K562 (cell line): Measurements from ENCODE around the gene CXCL6. TPM values are rescaled to one million over a fixed set of nuclear protein-coding genes. Genes with fewer than 3 reads are reported as not detected.

Experiments used
- ATAC-seq: fragments of 200-7000 bp; cut with Tn5 transposase; 3 replicates; pipeline ENCODE4 v1.9.1; 2020; ENCODE audit warnings: moderate library complexity
- BruUV-seq: library from RNA; stranded (reverse); fragments of 400-500 nt; replicated peaks from 2 replicates; lab custom pipeline; 2021; lab: Mats Ljungman, UMichigan
- CTCF ChIA-PET: fragments of 300-600 bp; formaldehyde crosslinking; extraction: SDS; loops from one replicate; lab custom pipeline; 2021; ENCODE audit warnings: low intra/inter-chr PET ratio; lab: Yijun Ruan, JAX
- POLR2A ChIA-PET: fragments of 300-600, 350-650 bp; sonication (Branson Sonifier 250); formaldehyde crosslinking; extraction: SDS; loops from one replicate; lab custom pipeline; 2021; ENCODE audit warnings: antibody characterized with exemption, inconsistent platforms; lab: Yijun Ruan, JAX
- DNase-seq, 4 experiments: peaks; one replicate each; pipeline versions ENCODE4 v3.0.0 to v3.0.0-alpha.2; 2011 to 2018; ENCODE audit warnings: low spot score in 3 of 4, mixed read lengths in 3 of 4; ENCODE audit errors: extremely low read depth in 1 of 4
- FAIRE-seq: peaks from 2 replicates; lab custom pipeline; 2011; peaks lifted over from hg19 to GRCh38; lab: Jason Lieb, UNC
- H2AFZ ChIP-seq: 2 replicates; pipeline ENCODE4 v1.6.0; 2011; ENCODE audit warnings: low read depth, low read length, control low read depth, inconsistent platforms
- H3K27ac ChIP-seq: fragments of 200-600 bp; 3 replicates; pipeline ENCODE4 v1.8.0; 2011; ENCODE audit warnings: low read depth, mild to moderate bottlenecking, control low read depth, inconsistent platforms, low read length, moderate library complexity, mixed read lengths; ENCODE audit errors: extremely low read depth
- H3K27me3 ChIP-seq, 2 experiments: fragments of 300-600 bp in 1 of 2; 2 replicates in 1 of 2; 3 replicates in 1 of 2; pipeline versions ENCODE4 v1.6.0 to v1.8.0; 2011; ENCODE audit warnings: inconsistent platforms in 2 of 2, low read length in 2 of 2, mild to moderate bottlenecking in 1 of 2, mixed read lengths in 1 of 2, moderate library complexity in 1 of 2; ENCODE audit not compliant: control insufficient read depth in 2 of 2, insufficient read depth in 2 of 2
- H3K36me3 ChIP-seq: fragments of 300-600 bp; 3 replicates; pipeline ENCODE4 v1.8.0; 2011; ENCODE audit warnings: mild to moderate bottlenecking, low read length, inconsistent platforms; ENCODE audit not compliant: control insufficient read depth, insufficient read depth
- H3K4me1 ChIP-seq, 2 experiments: fragments of 200-600 bp in 1 of 2; replicated peaks in 1 of 2; 2 replicates in 1 of 2; 3 replicates in 1 of 2; pipeline versions ENCODE4 v1.5.1 to v1.8.0; 2011; ENCODE audit warnings: inconsistent platforms in 2 of 2, low read length in 2 of 2, mild to moderate bottlenecking in 1 of 2, mixed read lengths in 1 of 2, moderate library complexity in 1 of 2; ENCODE audit not compliant: control insufficient read depth in 2 of 2, insufficient read depth in 2 of 2
- H3K4me2 ChIP-seq: 2 replicates; pipeline ENCODE4 v1.6.1; 2011; ENCODE audit warnings: low read length, control low read depth, inconsistent platforms, mixed read lengths; ENCODE audit not compliant: insufficient read depth
- H3K4me3 ChIP-seq: fragments of 200-600 bp; sonication (generic), shearing (Covaris generic); 2 replicates; pipeline ENCODE4 v1.5.1; 2016; ENCODE audit warnings: control low read depth, inconsistent platforms
- H3K79me2 ChIP-seq: fragments of 200-600 bp; 3 replicates; pipeline ENCODE4 v1.8.0; 2011; ENCODE audit warnings: low read length, inconsistent platforms; ENCODE audit not compliant: control insufficient read depth, insufficient read depth
- H3K9ac ChIP-seq, 2 experiments: 2 replicates each; pipeline versions ENCODE4 v1.6.0 to v1.6.1; 2011; ENCODE audit warnings: low read depth in 2 of 2, low read length in 2 of 2, control low read depth in 1 of 2, inconsistent platforms in 1 of 2, mild to moderate bottlenecking in 1 of 2, mixed read lengths in 1 of 2; ENCODE audit not compliant: insufficient read depth in 1 of 2
- H3K9me1 ChIP-seq: one replicate; pipeline ENCODE4 v1.6.0; 2011; ENCODE audit warnings: inconsistent platforms, mild to moderate bottlenecking, low read length, moderate library complexity; ENCODE audit not compliant: control insufficient read depth, insufficient read depth
- H3K9me3 ChIP-seq: replicated peaks from 2 replicates; pipeline ENCODE4 v1.5.1; 2011; ENCODE audit warnings: low read depth, low read length, inconsistent platforms; ENCODE audit not compliant: control insufficient read depth, insufficient read depth
- H4K20me1 ChIP-seq: replicated peaks from 2 replicates; pipeline ENCODE4 v1.6.1; 2011; ENCODE audit warnings: low read length, inconsistent platforms, mixed read lengths; ENCODE audit not compliant: control insufficient read depth, insufficient read depth
- ATF2 ChIP-seq: sonication (generic); formaldehyde crosslinking; IDR thresholded peaks from 2 replicates; pipeline ENCODE4 v1.8.1; 2022; ENCODE audit warnings: missing genetic modification reagents
- ATF3 ChIP-seq, 2 experiments: fragments of 450-650 bp in 1 of 2; sonication (generic) in 1 of 2; formaldehyde crosslinking in 1 of 2; IDR thresholded peaks in 1 of 2; conservative IDR thresholded peaks in 1 of 2; 2 replicates each; pipeline versions ENCODE4 v1.6.1 to v1.8.1; 2016 to 2023; ENCODE audit warnings: mild to moderate bottlenecking in 2 of 2, moderate library complexity in 2 of 2, inconsistent platforms in 1 of 2, missing genetic modification reagents in 1 of 2
- C11orf30 ChIP-seq: fragments of 450-650 bp; IDR thresholded peaks from 2 replicates; pipeline ENCODE4 v1.6.1; 2016; ENCODE audit warnings: low read depth, mild to moderate bottlenecking
- FOXO4 ChIP-seq: fragments of 450-650 bp; formaldehyde crosslinking; IDR thresholded peaks from 2 replicates; pipeline ENCODE4 v1.4.0; 2020; ENCODE audit warnings: mild to moderate bottlenecking, moderate library complexity
- MAFF ChIP-seq: IDR thresholded peaks from 2 replicates; pipeline ENCODE4 v1.6.1; 2012; ENCODE audit warnings: low read length, improper control_type of control experiment
- PHF21A ChIP-seq: fragments of 450-650 bp; IDR thresholded peaks from 2 replicates; pipeline ENCODE4 v1.6.1; 2017; ENCODE audit warnings: low read depth, borderline replicate concordance
- XRCC5 ChIP-seq: fragments of 200-400 bp; formaldehyde crosslinking; IDR thresholded peaks from 2 replicates; pipeline ENCODE4 v1.6.1; 2017; ENCODE audit warnings: low read depth, mild to moderate bottlenecking, low read length
- ZNF316 ChIP-seq: fragments of 450-650 bp; IDR thresholded peaks from 2 replicates; pipeline ENCODE4 v1.6.1; 2016
- WGBS: fragments of 100-300 bp; shearing (Covaris generic); methylation state at CpG from one replicate; pipeline ENCODE4 v1.1.6; 2016; ENCODE audit warnings: low coverage, mixed read lengths; ENCODE audit not compliant: insufficient coverage; ENCODE audit errors: missing lambda C conversion rate; 5-methylcytosine and 5-hydroxymethylcytosine counted together
- in situ Hi-C: fragments of 300-500 bp; cut with MboI; formaldehyde crosslinking; loops from 4 replicates; pipeline ENCODE4 v1.15.0; 2018; ENCODE audit warnings: inconsistent platforms, mixed read lengths
- intact Hi-C: fragments of 100-400 bp; cut with micrococcal nuclease; formaldehyde crosslinking; loops from 2 replicates; pipeline ENCODE4 v1.14.2; 2022
- polyA plus RNA-seq, 8 experiments: library from polyadenylated mRNA; depleted of rRNA in 4 of 8; stranded (reverse) in 5 of 8; unstranded in 3 of 8; fragments of >200 nt; fragmentation: Nextera tagmentation in 2 of 8; fragmentation: Illumina TruSeq in 1 of 8; extraction: Ambion mirVana in 2 of 8; extraction: Trizol in 1 of 8; gene quantifications; 2 replicates each; pipeline versions ENCODE4 v1.2.1 to v1.2.3, GENCODE V29; 2011 to 2014; ENCODE audit warnings: inconsistent platforms in 1 of 8, missing spikeins in 1 of 8
- total RNA-seq, 7 experiments: library from RNA; depleted of rRNA in 6 of 7; stranded (reverse); fragments of >200 nt in 6 of 7; fragmentation: Illumina TruSeq in 2 of 7; extraction: Trizol in 2 of 7; gene quantifications; 2 replicates each; pipeline versions ENCODE4 v1.2.1 to v1.2.3, GENCODE V29; 2011 to 2021; ENCODE audit warnings: low replicate concordance in 1 of 7

Gene CXCL6
- total and polyA plus RNA-seq, 9 of the 15 experiments (the other 6 are each of a cell fraction or from before 2014, with no cell fraction given) = not detected

GRCh38 chr4:73815145-73815544 is 21.3 kb upstream of the CXCL6 start:
- Histone ChIP-seq H3K9me3 (no peaks in the 10 kb centered on the region), H4K20me1 (no peaks in the 10 kb centered on the region), H3K27ac (no peak overlapping the region), H2AFZ (no peak overlapping the region), H3K27me3 (no peaks in the 10 kb centered on the region), H3K4me1 (no peaks in the 10 kb centered on the region), H3K36me3 (no peaks in the 10 kb centered on the region), H3K79me2 (no peaks in the 10 kb centered on the region)
- FAIRE-seq (no peak), DNase-seq (no peak), ATAC-seq (no peak)
- ChIA-PET CTCF (no interaction called here), POLR2A (no interaction called here)
- intact Hi-C loops (no loop called here), in situ Hi-C loops (no loop called here)
- 0% methylated on average over 1 of the region's 1 CpG for WGBS
- TF ChIP-seq XRCC5 (no peak), ZNF316 (peak; percentile 41), C11orf30 (peak; percentile 19; the same call in 1 of the 2 replicates), MAFF (peak; percentile 9; the same call in 1 of the 2 replicates)
- TF ChIP-seq, all 486 proteins: peak for 3
- no peak overlapping the region for H3K4me2 ChIP-seq
- H3K4me3 ChIP-seq = no peak overlapping the region
- no peaks in the 10 kb centered on the region for H3K9me1 ChIP-seq
- H3K9ac ChIP-seq = no peak overlapping the region
- no TSS peak for BruUV-seq

- DNase-seq = no peak
- Histone ChIP-seq H2AFZ (peak overlapping the region; percentile 43; the same call in 1 of the 2 replicates), H3K79me2 (no peaks in the 10 kb centered on the region), H3K27ac (no peak overlapping the region), H3K4me1 (no peaks in the 10 kb centered on the region), H3K9me3 (no peaks in the 10 kb centered on the region), H3K9ac (no peak overlapping the region), H3K4me3 (no peak overlapping the region), H3K36me3 (no peaks in the 10 kb centered on the region), H3K9me1 (no peaks in the 10 kb centered on the region), H4K20me1 (no peaks in the 10 kb centered on the region), H3K4me2 (no peak overlapping the region), H3K27me3 (no peaks in the 10 kb centered on the region)
- in situ Hi-C loops = no loop called here
- 24% methylated on average over 3 of the region's 3 CpGs for WGBS
- no peak for FAIRE-seq
- intact Hi-C loops = no loop called here
- TF ChIP-seq ATF2 (no peak), ATF3 (IDR thresholded peaks at IDR 0.05) (peak; percentile 30; the same call in 1 of the 2 replicates), ATF3 (CRISPR knock-in tag; conservative IDR thresholded peaks at IDR 0.05) (no peak), PHF21A (no peak), FOXO4 (CRISPR knock-in tag) (no peak), ZNF316 (0 out of 2 replicates have a peak, but pooled peaks have one; percentile 19)
- POLR2A ChIA-PET = interaction anchor here (0.6 kb wide), 1 partner anchor 15 kb away, joined by 3 read pairs; no protein-coding TSS in a partner anchor
- ATAC-seq = no peak
- CTCF ChIA-PET = no interaction called here
- no TSS peak for BruUV-seq
Measured at GRCh38 chr4:73816814-73817213, 19.7 kb upstream of the CXCL6 start.
